Psoas muscle (tissue), 8 donors: ENCODE results near the gene UROC1. TPM values are rescaled to one million over a fixed set of nuclear protein-coding genes. Genes with fewer than 3 reads are reported as not detected.

Experiments used
- ATAC-seq, 4 donors: fragments of 200-7000 bp; cut with Tn5 transposase; one replicate each; pipeline ENCODE4 v1.9.1; 2020; ENCODE audit warnings: moderate library complexity in 3 of 4, mild to moderate bottlenecking in 2 of 4
- DNase-seq, 2 donors: peaks; one replicate each; pipeline ENCODE4 v3.0.0-alpha.2; 2020
- H3K27ac ChIP-seq: fragments of 200-600 bp; one replicate; pipeline ENCODE4 v1.8.0; 2022
- H3K27me3 ChIP-seq, 3 donors: fragments of 200-600 bp in 1 of 3; one replicate each; pipeline versions ENCODE4 v1.6.1 to v1.8.0; 2013 to 2022; ENCODE audit warnings: low read length in 2 of 3, mild to moderate bottlenecking in 2 of 3, moderate library complexity in 1 of 3; ENCODE audit not compliant: insufficient read depth in 3 of 3
- H3K36me3 ChIP-seq, 2 donors: fragments of 200-600 bp in 1 of 2; one replicate each; pipeline versions ENCODE4 v1.6.1 to v1.8.0; 2013 to 2022; ENCODE audit warnings: low read depth in 1 of 2, mild to moderate bottlenecking in 1 of 2, moderate library complexity in 1 of 2; ENCODE audit not compliant: insufficient read depth in 1 of 2
- H3K4me1 ChIP-seq: fragments of 200-600 bp; one replicate; pipeline ENCODE4 v1.8.0; 2022
- H3K4me3 ChIP-seq: fragments of 200-600 bp; one replicate; pipeline ENCODE4 v1.8.0; 2022; ENCODE audit warnings: mild to moderate bottlenecking
- H3K9me3 ChIP-seq: fragments of 200-600 bp; one replicate; pipeline ENCODE4 v1.8.0; 2022
- CTCF ChIP-seq: fragments of 200-600 bp; IDR thresholded peaks from one replicate; pipeline ENCODE4 v1.8.0; 2022; ENCODE audit warnings: antibody characterized with exemption
- WGBS, 3 donors: extraction: QIAGEN DNeasy Blood & Tissue Kit; methylation state at CpG; one replicate each; pipeline versions ENCODE4 v1.1.6 to v1.1.7; 2013; 5-methylcytosine and 5-hydroxymethylcytosine counted together
- intact Hi-C, 2 donors: fragments of 100-400 bp; cut with DNase I; formaldehyde crosslinking; loops; one replicate each; pipeline versions ENCODE4 v1.11.0 to v1.14.2; 2022
- polyA plus RNA-seq, 3 donors: library from polyadenylated mRNA; stranded (reverse); fragments of 200-250 nt; gene quantifications; one replicate each; pipeline ENCODE4 v1.2.3, GENCODE V29; 2013
- total RNA-seq, 4 donors: library from RNA; stranded (reverse); fragmentation: NEBNext Ultra II Directional in 2 of 4; extraction: Animal tissue kit (Norgen Biotek cat#: 25700) in 2 of 4; gene quantifications; one replicate each; pipeline versions ENCODE4 v1.2.1 to v1.2.4, GENCODE V29; 2021 to 2023
- donor health status: healthy with polysubstance abuse.
- donor health status: DM: no; HTN: no; CAD: no; lungs with moderate emphysema.
- donor health status: Bipolar disorder and iron deficiency.
- donor health status: healthy.
- donor health status: DM: yes; HTN: yes; CAD: no.
- donor health status: DM: no; HTN: no; CAD: no.
- donor health status: DM: no; HTN: no; CAD: no.
- donor health status: DM: yes; HTN: yes; CAD: no.

Gene UROC1
- total and polyA plus RNA-seq, 7 donors: 0.03 to 0.13 (median 0.08) TPM; not detected in 4

- ATAC-seq: peak; percentile 36 to 53 (median 46)
- 14 to 17% (median 17%) methylated on average over 51 to 58 of the region's 66 CpGs for WGBS, 3 donors
- H3K27ac ChIP-seq: peak overlapping the region; percentile 96
- H3K9me3 ChIP-seq: no peaks in the 10 kb centered on the region
- peaks cover 34% of the 10 kb centered on the region for H3K4me1 ChIP-seq
- H3K27me3 ChIP-seq: no peaks in the 10 kb centered on the region
- intact Hi-C loops: loop anchor here in 1 of 2 donors (10.0 kb wide), 2 partner anchors 122 to 212 kb away; partner anchors contain the start of gene KLF15
- peak; percentile 12 to 85 for DNase-seq
- peaks cover 0 to 12% of the 10 kb centered on the region in 2 donors for H3K36me3 ChIP-seq
- no peak for TF ChIP-seq CTCF
- peak overlapping the region; percentile 82 for H3K4me3 ChIP-seq
Measured at GRCh38 chr3:126476166-126477060, 41.2 kb downstream of the UROC1 start.

- Histone ChIP-seq H3K9me3 (no peaks in the 10 kb centered on the region), H3K36me3 (peaks cover 3 to 20% of the 10 kb centered on the region in 2 donors), H3K4me1 (peaks cover 42% of the 10 kb centered on the region), H3K27me3 (no peaks in the 10 kb centered on the region), H3K4me3 (peak within 1 kb of the TSS; percentile 87), H3K27ac (peak within 1 kb of the TSS; percentile 96)
- intact Hi-C loops: loop anchor here in 1 of 2 donors (10.0 kb wide), 2 partner anchors 121 to 211 kb away; partner anchors contain the start of gene KLF15
- 0 to 1% (median 1%) methylated on average over 44 to 112 of the region's 112 CpGs for WGBS, 3 donors
- peak; percentile 54 for TF ChIP-seq CTCF
- peak; percentile 76 to 90 (median 80) for ATAC-seq
- DNase-seq: peak; percentile 96 to 98
Measured at GRCh38 chr3:126475413-126476114, 42.0 kb downstream of the UROC1 start, which contains the start of gene ZXDC. TSS of gene ZXDC (minus strand) at chr3:126475891. CDS start at chr3:126475865, 26 bp downstream.

GRCh38 chr3:126474498-126475412, 42.8 kb downstream of the UROC1 start:
- ATAC-seq (peak; percentile 19 to 39 (median 28)), DNase-seq (peak; percentile 60 to 79)
- Histone ChIP-seq H3K9me3 (no peaks in the 10 kb centered on the region), H3K36me3 (peaks cover 3 to 28% of the 10 kb centered on the region in 2 donors), H3K27ac (peak overlapping the region; percentile 96), H3K27me3 (no peaks in the 10 kb centered on the region), H3K4me3 (peak overlapping the region; percentile 87), H3K4me1 (peaks cover 49% of the 10 kb centered on the region)
- no peak for TF ChIP-seq CTCF
- WGBS, 3 donors: 5 to 6% (median 5%) methylated on average over 62 to 72 of the region's 72 CpGs
- intact Hi-C loops: loop anchor here (5.0 to 10.0 kb wide), 3 partner anchors 120 to 212 kb away; partner anchors contain the start of gene KLF15 (in 1 of the 2)
